ENCODE results near the gene NFATC4. TPM values are rescaled to one million over a fixed set of nuclear protein-coding genes. Genes with fewer than 3 reads are reported as not detected.

NFATC4 gene
- total and polyA plus RNA-seq, 10 of the 15 experiments (the other 5 are each of a cell fraction or from before 2014, with no cell fraction given): 0.97 to 14.3 (median 4.9) TPM

DNA sequence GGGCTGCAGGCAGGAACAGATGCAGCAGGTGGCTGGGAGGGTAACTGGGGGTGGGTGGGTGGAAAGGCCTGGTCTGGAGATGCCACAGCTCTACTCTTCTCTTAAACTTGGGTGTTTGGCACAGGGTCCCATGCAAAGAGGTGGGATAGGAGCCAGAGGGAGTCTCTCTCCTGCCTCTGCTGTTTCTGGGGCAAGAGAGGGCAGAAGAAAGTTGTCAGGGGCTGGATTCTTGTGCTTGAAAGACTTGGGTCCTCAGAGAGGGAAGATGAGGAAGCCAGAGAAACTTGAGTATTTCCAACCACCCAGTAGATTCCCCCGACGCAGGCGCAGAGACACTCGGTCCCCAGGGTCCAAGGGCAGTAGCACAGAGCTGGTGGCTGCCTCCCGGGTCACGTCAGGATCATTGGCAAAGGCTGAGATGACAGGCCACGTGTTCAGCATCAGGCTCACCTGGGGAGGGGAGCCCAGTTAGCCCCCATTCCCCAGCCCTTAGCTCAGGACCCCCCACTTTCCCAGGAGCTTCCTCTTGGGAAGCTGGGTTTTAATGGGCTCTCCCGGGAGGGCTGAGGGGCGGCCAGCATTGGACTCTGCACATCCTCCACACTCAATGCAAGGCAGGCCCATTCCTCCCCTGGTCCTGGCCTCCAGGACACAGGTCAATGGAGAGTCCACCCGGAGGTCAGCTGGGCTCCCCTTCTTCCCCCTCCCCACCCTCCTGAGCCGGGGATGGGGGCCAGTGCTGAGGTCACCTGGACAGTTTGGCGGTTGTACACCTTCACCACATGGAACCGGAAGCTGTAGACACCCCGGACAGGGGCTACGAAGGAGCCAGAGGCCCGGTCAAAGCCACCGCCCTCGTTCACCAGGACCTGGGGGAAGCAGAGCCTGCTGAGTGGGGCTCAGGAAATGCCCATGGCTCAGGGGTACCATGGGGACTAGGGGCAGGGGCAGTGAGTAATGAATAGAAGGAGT, 59.8 kb downstream of the NFATC4 start:
- POLR2A ChIA-PET: interaction anchor here (1.0 kb wide), 1 partner anchor 88 kb away, joined by 3 read pairs; the partner anchor contains the start of gene RIPK3

More for the DNA sequence above, 59.8 kb downstream of the NFATC4 start:
- 81% methylated on average over 17 of the region's 18 CpGs for WGBS (ENCODE audit: insufficient coverage, insufficient replicate concordance, low lambda C conversion rate, missing lambda C conversion rate)
- peaks cover 8% of the 10 kb centered on the region for H3K4me1 ChIP-seq (ENCODE audit: control insufficient read depth, insufficient read depth, low read length)
- in situ Hi-C loops (cut with MboI) (no loop called here), intact Hi-C loops (cut with micrococcal nuclease; ENCODE audit: unreplicated experiment) (no loop called here)
- no peak overlapping the region for H3K27ac ChIP-seq (ENCODE audit: control insufficient read depth, insufficient read depth)
- H3K36me3 ChIP-seq (ENCODE audit: control insufficient read depth in 2 of 2, insufficient read depth in 2 of 2, low read length in 1 of 2): peaks cover 4% of the 10 kb centered on the region in 2 experiments
- peaks cover 25% of the 10 kb centered on the region for H3K79me2 ChIP-seq (ENCODE audit: control insufficient read depth, insufficient read depth, low read length)
- ChIA-PET SMC1A (ENCODE audit: uncharacterized antibody, unreplicated experiment) (no interaction called here), CTCF (interaction anchor here (0.8 to 10.8 kb wide), 2 partner anchors 60 to 93 kb away, joined by 3 to 452 read pairs; partner anchors contain the start of genes ADCY4, NFATC4 and RIPK3), RAD21 (ENCODE audit: unreplicated experiment) (interaction anchor here (1.4 kb wide), 1 partner anchor 62 kb away, joined by 5 read pairs; no protein-coding TSS in a partner anchor)
- H2AFZ ChIP-seq (ENCODE audit: control insufficient read depth, low read depth, low read length): no peak overlapping the region
- BruUV-seq (replicated peaks): no TSS peak
- no peak overlapping the region for H3K4me2 ChIP-seq (ENCODE audit: control insufficient read depth, insufficient read depth)
- H3K27me3 ChIP-seq (replicated peaks in 1 of 2; ENCODE audit: control insufficient read depth in 2 of 2, insufficient read depth in 2 of 2, low read length in 1 of 2): no peaks in the 10 kb centered on the region
- H4K20me1 ChIP-seq (ENCODE audit: control insufficient read depth, insufficient read depth): no peaks in the 10 kb centered on the region
- TF ChIP-seq SREBF2 (IDR thresholded peaks at IDR 0.05; ENCODE audit: low read length) (no peak), MEF2A (IDR thresholded peaks at IDR 0.05; ENCODE audit: insufficient read depth, low read depth, low read length) (no peak), JUNB (IDR thresholded peaks at IDR 0.05) (no peak), SUPT20H (IDR thresholded peaks at IDR 0.05; ENCODE audit: borderline replicate concordance, control insufficient read depth, low read depth, low read length) (no peak), MXI1 (IDR thresholded peaks at IDR 0.05; ENCODE audit: low read depth, low read length) (no peak)
- TF ChIP-seq, protein P1, sequence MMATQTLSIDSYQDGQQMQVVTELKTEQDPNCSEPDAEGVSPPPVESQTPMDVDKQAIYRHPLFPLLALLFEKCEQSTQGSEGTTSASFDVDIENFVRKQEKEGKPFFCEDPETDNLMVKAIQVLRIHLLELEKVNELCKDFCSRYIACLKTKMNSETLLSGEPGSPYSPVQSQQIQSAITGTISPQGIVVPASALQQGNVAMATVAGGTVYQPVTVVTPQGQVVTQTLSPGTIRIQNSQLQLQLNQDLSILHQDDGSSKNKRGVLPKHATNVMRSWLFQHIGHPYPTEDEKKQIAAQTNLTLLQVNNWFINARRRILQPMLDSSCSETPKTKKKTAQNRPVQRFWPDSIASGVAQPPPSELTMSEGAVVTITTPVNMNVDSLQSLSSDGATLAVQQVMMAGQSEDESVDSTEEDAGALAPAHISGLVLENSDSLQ (IDR thresholded peaks at IDR 0.05): no peak
- TF ChIP-seq, protein P2, sequence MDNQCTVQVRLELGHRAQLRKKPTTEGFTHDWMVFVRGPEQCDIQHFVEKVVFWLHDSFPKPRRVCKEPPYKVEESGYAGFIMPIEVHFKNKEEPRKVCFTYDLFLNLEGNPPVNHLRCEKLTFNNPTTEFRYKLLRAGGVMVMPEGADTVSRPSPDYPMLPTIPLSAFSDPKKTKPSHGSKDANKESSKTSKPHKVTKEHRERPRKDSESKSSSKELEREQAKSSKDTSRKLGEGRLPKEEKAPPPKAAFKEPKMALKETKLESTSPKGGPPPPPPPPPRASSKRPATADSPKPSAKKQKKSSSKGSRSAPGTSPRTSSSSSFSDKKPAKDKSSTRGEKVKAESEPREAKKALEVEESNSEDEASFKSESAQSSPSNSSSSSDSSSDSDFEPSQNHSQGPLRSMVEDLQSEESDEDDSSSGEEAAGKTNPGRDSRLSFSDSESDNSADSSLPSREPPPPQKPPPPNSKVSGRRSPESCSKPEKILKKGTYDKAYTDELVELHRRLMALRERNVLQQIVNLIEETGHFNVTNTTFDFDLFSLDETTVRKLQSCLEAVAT (IDR thresholded peaks at IDR 0.05): no peak
- FAIRE-seq (no peak), DNase-seq (ENCODE audit: low read depth, low spot score) (no peak), ATAC-seq (no peak)
- no peaks in the 10 kb centered on the region for H3K9me3 ChIP-seq (replicated peaks; ENCODE audit: control insufficient read depth, insufficient read depth, low read length)
- H3K9ac ChIP-seq (ENCODE audit: control insufficient read depth, insufficient read depth, low read length): no peak overlapping the region
- H3K4me3 ChIP-seq: no peak overlapping the region
